CD4-positive, alpha-beta T cell treated with Interleukin-2 at 100 ng/mL for 4 hours (primary cell): ENCODE results near the gene SCUBE1.
"Not testable (repeated sequence)": the region's sequence is repeated elsewhere in the genome, so short reads cannot be mapped to it uniquely, and the experiment has no call there.

Experiments used
- DNase-seq: peaks from one replicate; pipeline ENCODE4 v3.0.0-alpha.2; 2020; ENCODE audit warnings: low spot score

The SCUBE1 gene

GRCh38 chr22:43301866-43302265 lies 41.3 kb downstream of the SCUBE1 start:
- DNase-seq: no peak

GRCh38 chr22:43300891-43301676 lies 42.1 kb downstream of the SCUBE1 start:
- no peak for DNase-seq

GRCh38 chr22:43299736-43300135 lies 43.4 kb downstream of the SCUBE1 start:
- DNase-seq: no peak

GRCh38 chr22:43298062-43298801 lies 44.9 kb downstream of the SCUBE1 start:
- DNase-seq: no peak

GRCh38 chr22:43297270-43298061 lies 45.7 kb downstream of the SCUBE1 start:
- no peak for DNase-seq

GRCh38 chr22:43296276-43296902 lies 46.8 kb downstream of the SCUBE1 start:
- no peak for DNase-seq

GRCh38 chr22:43295660-43296059 lies 47.5 kb downstream of the SCUBE1 start:
- no peak for DNase-seq

- DNase-seq: no peak
Observed at GRCh38 chr22:43295173-43295572, 48.0 kb downstream of the SCUBE1 start.

GRCh38 chr22:43293655-43294392 lies 49.3 kb downstream of the SCUBE1 start:
- no peak for DNase-seq

- DNase-seq: no peak
Observed at GRCh38 chr22:43293259-43293654, 49.9 kb downstream of the SCUBE1 start.

- no peak for DNase-seq
Observed at GRCh38 chr22:43292630-43293018, 50.5 kb downstream of the SCUBE1 start.

GRCh38 chr22:43291381-43291780 lies 51.8 kb downstream of the SCUBE1 start:
- DNase-seq: no peak

GRCh38 chr22:43289976-43290721 lies 53.0 kb downstream of the SCUBE1 start:
- no peak for DNase-seq

- DNase-seq: no peak
Observed at GRCh38 chr22:43289531-43289963, 53.6 kb downstream of the SCUBE1 start.

GRCh38 chr22:43288807-43289420 lies 54.3 kb downstream of the SCUBE1 start:
- no peak for DNase-seq

- no peak for DNase-seq
Observed at GRCh38 chr22:43288378-43288777, 54.8 kb downstream of the SCUBE1 start.

- no peak for DNase-seq
Observed at GRCh38 chr22:43287441-43287840, 55.7 kb downstream of the SCUBE1 start.

- no peak for DNase-seq
Observed at GRCh38 chr22:43281394-43281793, 61.8 kb downstream of the SCUBE1 start.

- DNase-seq: not testable (repeated sequence)
Observed at GRCh38 chr22:43280523-43280886, 62.7 kb downstream of the SCUBE1 start.

- DNase-seq: no peak
Observed at GRCh38 chr22:43279867-43280522, 63.2 kb downstream of the SCUBE1 start.
